Endodermal cell (in vitro differentiated cells): ENCODE results near the gene CASP5. TPM values are rescaled to one million over a fixed set of nuclear protein-coding genes. Genes with fewer than 3 reads are reported as not detected.
"Not testable (repeated sequence)": the region's sequence is repeated elsewhere in the genome, so short reads cannot be mapped to it uniquely, and the experiment has no call there.

Source experiments
- DNase-seq: peaks from one replicate; pipeline ENCODE4 v3.0.0-alpha.2; 2017
- H3K27ac ChIP-seq: 2 replicates; pipeline ENCODE4 v1.5.1; 2013; ENCODE audit warnings: mild to moderate bottlenecking, low read depth, low read length, moderate library complexity
- H3K27me3 ChIP-seq: 2 replicates; pipeline ENCODE4 v1.6.1; 2013; ENCODE audit warnings: mild to moderate bottlenecking, low read length, moderate library complexity; ENCODE audit not compliant: insufficient read depth, control insufficient read depth, poor library complexity, severe bottlenecking
- H3K36me3 ChIP-seq: 2 replicates; pipeline ENCODE4 v1.7.0; 2013; ENCODE audit warnings: mild to moderate bottlenecking, low read length, moderate library complexity; ENCODE audit not compliant: control insufficient read depth, insufficient read depth
- H3K4me1 ChIP-seq: one replicate; pipeline ENCODE4 v1.7.0; 2013; ENCODE audit warnings: low read length; ENCODE audit not compliant: control insufficient read depth, insufficient read depth
- H3K4me3 ChIP-seq: 2 replicates; pipeline ENCODE4 v1.5.1; 2013; ENCODE audit warnings: mild to moderate bottlenecking, low read length, moderate library complexity
- H3K9ac ChIP-seq: 2 replicates; pipeline ENCODE4 v1.6.1; 2013; ENCODE audit warnings: mild to moderate bottlenecking, low read length, moderate library complexity; ENCODE audit not compliant: poor library complexity, severe bottlenecking; ENCODE audit errors: extremely low read depth
- H3K9me3 ChIP-seq: 2 replicates; pipeline ENCODE4 v1.6.1; 2013; ENCODE audit warnings: mild to moderate bottlenecking, low read length, moderate library complexity; ENCODE audit not compliant: control insufficient read depth
- H3K27ac Mint-ChIP-seq: 2 replicates; pipeline ENCODE4 v1.8.0; 2020; ENCODE audit warnings: mixed read lengths
- H3K27me3 Mint-ChIP-seq: 2 replicates; pipeline ENCODE4 v1.8.0; 2021; ENCODE audit warnings: mild to moderate bottlenecking, mixed read lengths; ENCODE audit not compliant: insufficient read depth
- H3K36me3 Mint-ChIP-seq: 2 replicates; pipeline ENCODE4 v1.8.0; 2020; ENCODE audit warnings: low read depth, mixed read lengths
- H3K4me1 Mint-ChIP-seq: 2 replicates; pipeline ENCODE4 v1.8.0; 2020; ENCODE audit warnings: mixed read lengths
- H3K4me3 Mint-ChIP-seq: 2 replicates; pipeline ENCODE4 v1.8.0; 2020; ENCODE audit warnings: mild to moderate bottlenecking, moderate library complexity, mixed read lengths
- H3K9me3 Mint-ChIP-seq: 2 replicates; pipeline ENCODE4 v1.8.0; 2020; ENCODE audit warnings: mild to moderate bottlenecking, mixed read lengths
- WGBS, 2 experiments: methylation state at CpG; one replicate each; pipeline versions ENCODE4 v1.1.5 to v1.1.7; 2013; ENCODE audit warnings: missing lambda C conversion rate in 2 of 2, mixed read lengths in 1 of 2; ENCODE audit not compliant: insufficient coverage in 1 of 2, insufficient read length in 1 of 2; 5-methylcytosine and 5-hydroxymethylcytosine counted together
- long read RNA-seq, 4 experiments: library from polyadenylated mRNA in 2 of 4; library from RNA in 1 of 4; library from capped mRNA in 1 of 4; stranded (forward) in 3 of 4; unstranded in 1 of 4; transcript quantifications; one replicate each; pipeline ENCODE4 v2.0.0, GENCODE V29; 2020 to 2021; ENCODE audit warnings: inconsistent platforms in 1 of 4
- polyA plus RNA-seq, 2 experiments: library from polyadenylated mRNA; stranded (reverse); fragments of 50-300 nt; gene quantifications; one replicate each; pipeline ENCODE4 v1.2.3, GENCODE V29; 2013
- total RNA-seq, 2 donors: library from RNA; stranded (reverse); fragmentation: NEBNext Ultra II Directional in 1 of 2; extraction: Animal tissue kit (Norgen Biotek cat#: 25700) in 1 of 2; gene quantifications; 2 replicates in 1 of 2; 3 replicates in 1 of 2; pipeline ENCODE4 v1.2.1, GENCODE V29; 2021
- TF ChIP-seq, protein P1 (sequence below): fragments of 200-600 bp; sonication (generic); conservative IDR thresholded peaks from 2 replicates; pipeline ENCODE4 v1.5.0; 2021; ENCODE audit warnings: antibody characterized with exemption, mild to moderate bottlenecking

The CASP5 gene
- total RNA-seq: not detected
- not detected for polyA plus RNA-seq (2013, experiment 1 of 2)
- polyA plus RNA-seq (2013, experiment 2 of 2): not detected
- long read RNA-seq, experiment 1: 0 reads
- long read RNA-seq, experiment 2: 0 reads
- long read RNA-seq, experiment 3: 0 reads
- long read RNA-seq, experiment 4: 0 reads

DNA sequence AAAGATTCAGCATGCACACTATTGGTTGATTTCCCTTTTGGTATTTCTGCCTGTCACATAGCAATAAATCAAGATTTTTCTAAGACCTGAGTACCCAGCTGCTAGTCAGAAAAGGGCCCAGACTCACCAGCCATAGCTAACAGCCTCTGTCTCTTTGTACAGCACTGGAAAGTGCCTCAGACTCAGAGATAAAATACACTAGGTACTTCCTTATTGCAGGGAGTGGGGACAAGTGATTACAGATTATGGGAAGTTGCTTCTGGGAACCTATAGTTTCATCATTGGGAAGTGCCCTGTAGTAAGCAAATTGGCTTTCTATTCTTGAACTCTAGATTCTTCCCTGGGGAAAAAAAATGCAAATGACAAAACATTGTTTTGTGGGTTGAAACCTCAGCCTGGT lies at the start of gene CASP5:
Gene CASP5 (minus strand): TSS at position 166 of the 400 bp plus-strand sequence. CDS start 32 bp downstream, at position 134.
- Histone ChIP-seq H3K9ac (no peak within 1 kb of the TSS), H3K4me1 (no peaks in the 10 kb centered on the region), H3K9me3 (no peaks in the 10 kb centered on the region), H3K27ac (no peak within 1 kb of the TSS), H3K36me3 (no peaks in the 10 kb centered on the region), H3K27me3 (no peaks in the 10 kb centered on the region), H3K4me3 (no peak within 1 kb of the TSS)
- TF ChIP-seq, protein P1, sequence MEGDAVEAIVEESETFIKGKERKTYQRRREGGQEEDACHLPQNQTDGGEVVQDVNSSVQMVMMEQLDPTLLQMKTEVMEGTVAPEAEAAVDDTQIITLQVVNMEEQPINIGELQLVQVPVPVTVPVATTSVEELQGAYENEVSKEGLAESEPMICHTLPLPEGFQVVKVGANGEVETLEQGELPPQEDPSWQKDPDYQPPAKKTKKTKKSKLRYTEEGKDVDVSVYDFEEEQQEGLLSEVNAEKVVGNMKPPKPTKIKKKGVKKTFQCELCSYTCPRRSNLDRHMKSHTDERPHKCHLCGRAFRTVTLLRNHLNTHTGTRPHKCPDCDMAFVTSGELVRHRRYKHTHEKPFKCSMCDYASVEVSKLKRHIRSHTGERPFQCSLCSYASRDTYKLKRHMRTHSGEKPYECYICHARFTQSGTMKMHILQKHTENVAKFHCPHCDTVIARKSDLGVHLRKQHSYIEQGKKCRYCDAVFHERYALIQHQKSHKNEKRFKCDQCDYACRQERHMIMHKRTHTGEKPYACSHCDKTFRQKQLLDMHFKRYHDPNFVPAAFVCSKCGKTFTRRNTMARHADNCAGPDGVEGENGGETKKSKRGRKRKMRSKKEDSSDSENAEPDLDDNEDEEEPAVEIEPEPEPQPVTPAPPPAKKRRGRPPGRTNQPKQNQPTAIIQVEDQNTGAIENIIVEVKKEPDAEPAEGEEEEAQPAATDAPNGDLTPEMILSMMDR: no peak
- Mint-ChIP-seq H3K36me3 (no peaks in the 10 kb centered on the region), H3K27ac (no peak within 1 kb of the TSS), H3K27me3 (no peaks in the 10 kb centered on the region), H3K4me1 (peaks cover 2% of the 10 kb centered on the region), H3K9me3 (peaks cover 5% of the 10 kb centered on the region), H3K4me3 (no peak within 1 kb of the TSS)
- no peak for DNase-seq

- H3K27ac Mint-ChIP-seq, H3K4me1 Mint-ChIP-seq, H3K4me3 ChIP-seq, H3K9me3 Mint-ChIP-seq, H3K27ac ChIP-seq, H3K4me1 ChIP-seq, DNase-seq, H3K27me3 ChIP-seq, H3K9me3 ChIP-seq, H3K9ac ChIP-seq, H3K27me3 Mint-ChIP-seq, H3K36me3 ChIP-seq, H3K4me3 Mint-ChIP-seq, H3K36me3 Mint-ChIP-seq: not testable (repeated sequence)
- 60% methylated on average over 1 of the region's 2 CpGs; no CpG with 5 or more reads in 1 of the 2 experiments for WGBS, 2 experiments
Measured at GRCh38 chr11:105072080-105072479, 49.1 kb upstream of the CASP5 start.

GRCh38 chr11:105071089-105071732 lies 48.2 kb upstream of the CASP5 start:
- WGBS, 2 experiments: 90 to 93% methylated on average over 2 to 4 of the region's 4 CpGs

More at GRCh38 chr11:105071089-105071732, 48.2 kb upstream of the CASP5 start:
- no peak for DNase-seq
- Mint-ChIP-seq H3K27me3 (no peaks in the 10 kb centered on the region), H3K4me3 (no peak overlapping the region), H3K36me3 (no peaks in the 10 kb centered on the region), H3K4me1 (peaks cover 6% of the 10 kb centered on the region), H3K27ac (no peak overlapping the region), H3K9me3 (no peaks in the 10 kb centered on the region)
- Histone ChIP-seq H3K9me3 (no peaks in the 10 kb centered on the region), H3K36me3 (no peaks in the 10 kb centered on the region), H3K4me1 (no peaks in the 10 kb centered on the region), H3K27me3 (no peaks in the 10 kb centered on the region), H3K9ac (no peak overlapping the region), H3K27ac (no peak overlapping the region), H3K4me3 (no peak overlapping the region)
- TF ChIP-seq, protein P1: no peak
